ENCODE data around the gene PRDM16. TPM values are rescaled to one million over a fixed set of nuclear protein-coding genes. Genes with fewer than 3 reads are reported as not detected.

Gene PRDM16
- total RNA-seq, 2 experiments from 2014 or later: not detected

DNA sequence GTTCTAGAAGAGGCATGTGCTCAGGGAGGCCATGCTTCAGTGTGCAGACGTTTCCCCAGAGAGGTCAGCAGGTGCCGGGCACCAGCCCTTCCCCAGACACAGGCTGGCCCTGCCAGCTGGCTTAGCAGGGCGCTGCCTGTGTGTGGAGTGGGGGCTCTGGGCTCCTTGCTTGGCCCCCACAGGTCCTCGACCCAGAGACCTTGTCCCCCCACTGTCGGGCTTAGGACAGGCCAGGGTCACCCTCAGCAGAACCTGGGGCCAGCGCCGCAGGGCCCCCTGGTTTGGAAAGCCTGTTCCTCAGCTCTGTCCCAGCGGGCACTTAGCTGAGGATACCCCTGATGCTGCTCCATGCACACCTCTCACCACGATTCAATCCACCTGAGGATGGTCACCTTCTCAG lies 213.2 kb downstream of the PRDM16 start:
- Histone ChIP-seq H3K79me2 (ENCODE audit: insufficient read depth, low read depth, low read length) (no peaks in the 10 kb centered on the region), H3K27ac (ENCODE audit: low read depth, low read length, poor library complexity, severe bottlenecking) (no peak overlapping the region), H3K4me1 (ENCODE audit: insufficient read depth, low read length, poor library complexity, severe bottlenecking) (no peaks in the 10 kb centered on the region), H2AFZ (ENCODE audit: low read length) (no peak overlapping the region), H3K4me3 (ENCODE audit: low read depth, low read length, poor library complexity, severe bottlenecking) (no peak overlapping the region), H4K20me1 (ENCODE audit: insufficient read depth, low read length) (no peaks in the 10 kb centered on the region), H3K4me2 (ENCODE audit: low read length) (no peak overlapping the region), H3K36me3 (ENCODE audit: insufficient read depth, low read length) (no peaks in the 10 kb centered on the region), H3K9me3 (ENCODE audit: low read length) (no peaks in the 10 kb centered on the region), H3K9me2 (ENCODE audit: insufficient read depth, low read length) (no peaks in the 10 kb centered on the region)
- ChIA-PET CTCF (ENCODE audit: unreplicated experiment) (no interaction called here), POLR2A (no interaction called here)
- intact Hi-C loops (cut with micrococcal nuclease; ENCODE audit: unreplicated experiment): no loop called here
- DNase-seq (ENCODE audit: low spot score): no peak
- BruUV-seq (replicated peaks): no TSS peak
- no peak for TF ChIP-seq EZH2phosphoT487 (IDR thresholded peaks at IDR 0.05; ENCODE audit: borderline replicate concordance, low read depth, low read length)
- TF ChIP-seq, protein P1, sequence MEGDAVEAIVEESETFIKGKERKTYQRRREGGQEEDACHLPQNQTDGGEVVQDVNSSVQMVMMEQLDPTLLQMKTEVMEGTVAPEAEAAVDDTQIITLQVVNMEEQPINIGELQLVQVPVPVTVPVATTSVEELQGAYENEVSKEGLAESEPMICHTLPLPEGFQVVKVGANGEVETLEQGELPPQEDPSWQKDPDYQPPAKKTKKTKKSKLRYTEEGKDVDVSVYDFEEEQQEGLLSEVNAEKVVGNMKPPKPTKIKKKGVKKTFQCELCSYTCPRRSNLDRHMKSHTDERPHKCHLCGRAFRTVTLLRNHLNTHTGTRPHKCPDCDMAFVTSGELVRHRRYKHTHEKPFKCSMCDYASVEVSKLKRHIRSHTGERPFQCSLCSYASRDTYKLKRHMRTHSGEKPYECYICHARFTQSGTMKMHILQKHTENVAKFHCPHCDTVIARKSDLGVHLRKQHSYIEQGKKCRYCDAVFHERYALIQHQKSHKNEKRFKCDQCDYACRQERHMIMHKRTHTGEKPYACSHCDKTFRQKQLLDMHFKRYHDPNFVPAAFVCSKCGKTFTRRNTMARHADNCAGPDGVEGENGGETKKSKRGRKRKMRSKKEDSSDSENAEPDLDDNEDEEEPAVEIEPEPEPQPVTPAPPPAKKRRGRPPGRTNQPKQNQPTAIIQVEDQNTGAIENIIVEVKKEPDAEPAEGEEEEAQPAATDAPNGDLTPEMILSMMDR (conservative IDR thresholded peaks at IDR 0.05; ENCODE audit: low read length): no peak

DNA sequence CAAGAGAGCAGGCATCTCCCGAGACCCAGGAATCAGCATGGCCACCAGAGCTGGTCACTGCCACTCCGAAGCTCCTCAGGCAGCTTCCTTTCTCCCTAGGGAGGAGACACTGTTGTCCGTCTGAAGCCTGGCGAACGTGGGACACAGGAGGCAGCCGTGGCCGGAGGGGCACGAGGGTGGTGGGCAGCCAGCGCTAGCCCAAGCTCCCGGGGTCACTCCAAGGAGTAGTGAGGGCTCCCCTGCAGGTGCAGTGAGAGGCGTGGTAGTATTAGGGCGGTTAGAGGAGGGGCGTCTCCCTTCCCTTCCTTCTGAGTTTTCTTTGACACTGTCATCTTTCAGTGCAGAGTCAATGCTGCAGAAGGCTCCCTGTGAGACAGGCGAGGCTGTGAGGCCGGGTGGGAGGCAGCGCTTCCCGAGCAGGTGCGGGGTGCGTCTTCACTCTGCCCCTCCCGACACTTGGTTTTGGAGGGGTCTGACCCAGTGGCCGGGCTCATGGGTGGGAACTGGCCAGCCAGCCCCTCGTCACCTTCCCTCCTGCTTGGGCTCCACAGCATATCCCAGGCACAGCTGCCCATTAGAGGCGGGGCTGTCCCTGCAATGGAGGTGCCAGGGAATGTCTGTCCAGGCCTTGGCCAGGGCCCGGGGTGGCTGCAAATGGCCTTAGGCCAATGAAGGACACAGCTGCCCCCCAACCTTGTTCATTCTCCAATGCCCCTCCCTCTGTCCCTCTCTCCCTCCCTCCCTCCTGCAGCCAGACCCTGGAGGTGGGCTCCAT lies 213.8 kb downstream of the PRDM16 start:
- BruUV-seq (replicated peaks): no TSS peak

More for the DNA sequence above, 213.8 kb downstream of the PRDM16 start:
- DNase-seq (ENCODE audit: low spot score): no peak
- no peaks in the 10 kb centered on the region for H4K20me1 ChIP-seq (ENCODE audit: insufficient read depth, low read length)
- H3K36me3 ChIP-seq (ENCODE audit: insufficient read depth, low read length): no peaks in the 10 kb centered on the region
- TF ChIP-seq EZH2phosphoT487 (IDR thresholded peaks at IDR 0.05; ENCODE audit: borderline replicate concordance, low read depth, low read length): no peak
- TF ChIP-seq, protein P1 (conservative IDR thresholded peaks at IDR 0.05; ENCODE audit: low read length): no peak
- intact Hi-C loops (cut with micrococcal nuclease; ENCODE audit: unreplicated experiment): no loop called here
- no peaks in the 10 kb centered on the region for H3K4me1 ChIP-seq (ENCODE audit: insufficient read depth, low read length, poor library complexity, severe bottlenecking)
- CTCF ChIA-PET (ENCODE audit: unreplicated experiment): interaction anchor here (0.7 kb wide), 1 partner anchor 19 kb away, joined by 3 read pairs; no protein-coding TSS in a partner anchor
- H3K9me2 ChIP-seq (ENCODE audit: insufficient read depth, low read length): no peaks in the 10 kb centered on the region
- H2AFZ ChIP-seq (ENCODE audit: low read length): no peak overlapping the region
- H3K9me3 ChIP-seq (ENCODE audit: low read length): no peaks in the 10 kb centered on the region
- H3K4me2 ChIP-seq (ENCODE audit: low read length): no peak overlapping the region
- H3K4me3 ChIP-seq (ENCODE audit: low read depth, low read length, poor library complexity, severe bottlenecking): no peak overlapping the region
- POLR2A ChIA-PET: no interaction called here
- H3K27ac ChIP-seq (ENCODE audit: low read depth, low read length, poor library complexity, severe bottlenecking): no peak overlapping the region
- no peaks in the 10 kb centered on the region for H3K79me2 ChIP-seq (ENCODE audit: insufficient read depth, low read depth, low read length)
